Measurements from ENCODE around the gene PSME2. TPM values are rescaled to one million over a fixed set of nuclear protein-coding genes. Genes with fewer than 3 reads are reported as not detected.

The PSME2 gene
- total and polyA plus RNA-seq, 9 of the 15 experiments (the other 6 are each of a cell fraction or from before 2014, with no cell fraction given): 111 to 579 (median 159) TPM

GRCh38 chr14:24126939-24127338 is 19.5 kb downstream of the PSME2 start:
- Histone ChIP-seq H3K27ac (ENCODE audit: extremely low read depth, low read depth, low read length) (no peak overlapping the region), H3K9ac (ENCODE audit: insufficient read depth in 1 of 2, low read depth in 2 of 2, low read length in 2 of 2) (no peak overlapping the region), H3K4me2 (ENCODE audit: insufficient read depth, low read length) (no peak overlapping the region), H3K9me3 (replicated peaks; ENCODE audit: control insufficient read depth, insufficient read depth, low read depth, low read length) (no peaks in the 10 kb centered on the region), H2AFZ (ENCODE audit: low read depth, low read length) (no peak overlapping the region), H3K27me3 (ENCODE audit: control insufficient read depth in 2 of 2, insufficient read depth in 2 of 2, low read length in 2 of 2) (no peaks in the 10 kb centered on the region), H3K4me1 (replicated peaks in 1 of 2; ENCODE audit: control insufficient read depth in 2 of 2, insufficient read depth in 2 of 2, low read length in 2 of 2) (peaks cover 6 to 17% of the 10 kb centered on the region in 2 experiments; a peak in 4 of 5 replicates), H4K20me1 (replicated peaks; ENCODE audit: control insufficient read depth, insufficient read depth, low read length) (no peaks in the 10 kb centered on the region), H3K36me3 (ENCODE audit: control insufficient read depth, insufficient read depth, low read length) (peaks cover 12% of the 10 kb centered on the region; the same call in 2 of the 3 replicates), H3K4me3 (no peak overlapping the region), H3K79me2 (ENCODE audit: control insufficient read depth, insufficient read depth, low read length) (no peaks in the 10 kb centered on the region), H3K9me1 (ENCODE audit: control insufficient read depth, insufficient read depth, low read length) (no peaks in the 10 kb centered on the region)
- no peak for DNase-seq (ENCODE audit: extremely low read depth in 1 of 4, low spot score in 3 of 4)
- in situ Hi-C loops (cut with MboI) (no loop called here), intact Hi-C loops (cut with micrococcal nuclease) (no loop called here)
- FAIRE-seq: no peak
- BruUV-seq (replicated peaks): no TSS peak
- ChIA-PET CTCF (ENCODE audit: low intra/inter-chr PET ratio) (no interaction called here), POLR2A (interaction anchor here (0.6 to 4.2 kb wide), 2 partner anchors 11 to 14 kb away, joined by 3 to 38 read pairs; partner anchors contain the start of genes DCAF11, EMC9 and NRL)
- ATAC-seq: no peak
- TF ChIP-seq, protein P1, sequence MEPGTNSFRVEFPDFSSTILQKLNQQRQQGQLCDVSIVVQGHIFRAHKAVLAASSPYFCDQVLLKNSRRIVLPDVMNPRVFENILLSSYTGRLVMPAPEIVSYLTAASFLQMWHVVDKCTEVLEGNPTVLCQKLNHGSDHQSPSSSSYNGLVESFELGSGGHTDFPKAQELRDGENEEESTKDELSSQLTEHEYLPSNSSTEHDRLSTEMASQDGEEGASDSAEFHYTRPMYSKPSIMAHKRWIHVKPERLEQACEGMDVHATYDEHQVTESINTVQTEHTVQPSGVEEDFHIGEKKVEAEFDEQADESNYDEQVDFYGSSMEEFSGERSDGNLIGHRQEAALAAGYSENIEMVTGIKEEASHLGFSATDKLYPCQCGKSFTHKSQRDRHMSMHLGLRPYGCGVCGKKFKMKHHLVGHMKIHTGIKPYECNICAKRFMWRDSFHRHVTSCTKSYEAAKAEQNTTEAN (CRISPR knock-in tag; IDR thresholded peaks at IDR 0.05): no peak
- no peak for TF ChIP-seq MEF2D (tag; conservative IDR thresholded peaks at IDR 0.05; ENCODE audit: low read depth)
- no peak for TF ChIP-seq RAD51 (IDR thresholded peaks at IDR 0.05; ENCODE audit: borderline replicate concordance, low read depth)
- no peak for TF ChIP-seq CBX8 (IDR thresholded peaks at IDR 0.05; ENCODE audit: borderline replicate concordance, extremely low read depth, low read depth, low read length, poor library complexity, severe bottlenecking)
- no peak for TF ChIP-seq STAT5B (CRISPR knock-in tag; IDR thresholded peaks at IDR 0.05)
- TF ChIP-seq, protein P2, sequence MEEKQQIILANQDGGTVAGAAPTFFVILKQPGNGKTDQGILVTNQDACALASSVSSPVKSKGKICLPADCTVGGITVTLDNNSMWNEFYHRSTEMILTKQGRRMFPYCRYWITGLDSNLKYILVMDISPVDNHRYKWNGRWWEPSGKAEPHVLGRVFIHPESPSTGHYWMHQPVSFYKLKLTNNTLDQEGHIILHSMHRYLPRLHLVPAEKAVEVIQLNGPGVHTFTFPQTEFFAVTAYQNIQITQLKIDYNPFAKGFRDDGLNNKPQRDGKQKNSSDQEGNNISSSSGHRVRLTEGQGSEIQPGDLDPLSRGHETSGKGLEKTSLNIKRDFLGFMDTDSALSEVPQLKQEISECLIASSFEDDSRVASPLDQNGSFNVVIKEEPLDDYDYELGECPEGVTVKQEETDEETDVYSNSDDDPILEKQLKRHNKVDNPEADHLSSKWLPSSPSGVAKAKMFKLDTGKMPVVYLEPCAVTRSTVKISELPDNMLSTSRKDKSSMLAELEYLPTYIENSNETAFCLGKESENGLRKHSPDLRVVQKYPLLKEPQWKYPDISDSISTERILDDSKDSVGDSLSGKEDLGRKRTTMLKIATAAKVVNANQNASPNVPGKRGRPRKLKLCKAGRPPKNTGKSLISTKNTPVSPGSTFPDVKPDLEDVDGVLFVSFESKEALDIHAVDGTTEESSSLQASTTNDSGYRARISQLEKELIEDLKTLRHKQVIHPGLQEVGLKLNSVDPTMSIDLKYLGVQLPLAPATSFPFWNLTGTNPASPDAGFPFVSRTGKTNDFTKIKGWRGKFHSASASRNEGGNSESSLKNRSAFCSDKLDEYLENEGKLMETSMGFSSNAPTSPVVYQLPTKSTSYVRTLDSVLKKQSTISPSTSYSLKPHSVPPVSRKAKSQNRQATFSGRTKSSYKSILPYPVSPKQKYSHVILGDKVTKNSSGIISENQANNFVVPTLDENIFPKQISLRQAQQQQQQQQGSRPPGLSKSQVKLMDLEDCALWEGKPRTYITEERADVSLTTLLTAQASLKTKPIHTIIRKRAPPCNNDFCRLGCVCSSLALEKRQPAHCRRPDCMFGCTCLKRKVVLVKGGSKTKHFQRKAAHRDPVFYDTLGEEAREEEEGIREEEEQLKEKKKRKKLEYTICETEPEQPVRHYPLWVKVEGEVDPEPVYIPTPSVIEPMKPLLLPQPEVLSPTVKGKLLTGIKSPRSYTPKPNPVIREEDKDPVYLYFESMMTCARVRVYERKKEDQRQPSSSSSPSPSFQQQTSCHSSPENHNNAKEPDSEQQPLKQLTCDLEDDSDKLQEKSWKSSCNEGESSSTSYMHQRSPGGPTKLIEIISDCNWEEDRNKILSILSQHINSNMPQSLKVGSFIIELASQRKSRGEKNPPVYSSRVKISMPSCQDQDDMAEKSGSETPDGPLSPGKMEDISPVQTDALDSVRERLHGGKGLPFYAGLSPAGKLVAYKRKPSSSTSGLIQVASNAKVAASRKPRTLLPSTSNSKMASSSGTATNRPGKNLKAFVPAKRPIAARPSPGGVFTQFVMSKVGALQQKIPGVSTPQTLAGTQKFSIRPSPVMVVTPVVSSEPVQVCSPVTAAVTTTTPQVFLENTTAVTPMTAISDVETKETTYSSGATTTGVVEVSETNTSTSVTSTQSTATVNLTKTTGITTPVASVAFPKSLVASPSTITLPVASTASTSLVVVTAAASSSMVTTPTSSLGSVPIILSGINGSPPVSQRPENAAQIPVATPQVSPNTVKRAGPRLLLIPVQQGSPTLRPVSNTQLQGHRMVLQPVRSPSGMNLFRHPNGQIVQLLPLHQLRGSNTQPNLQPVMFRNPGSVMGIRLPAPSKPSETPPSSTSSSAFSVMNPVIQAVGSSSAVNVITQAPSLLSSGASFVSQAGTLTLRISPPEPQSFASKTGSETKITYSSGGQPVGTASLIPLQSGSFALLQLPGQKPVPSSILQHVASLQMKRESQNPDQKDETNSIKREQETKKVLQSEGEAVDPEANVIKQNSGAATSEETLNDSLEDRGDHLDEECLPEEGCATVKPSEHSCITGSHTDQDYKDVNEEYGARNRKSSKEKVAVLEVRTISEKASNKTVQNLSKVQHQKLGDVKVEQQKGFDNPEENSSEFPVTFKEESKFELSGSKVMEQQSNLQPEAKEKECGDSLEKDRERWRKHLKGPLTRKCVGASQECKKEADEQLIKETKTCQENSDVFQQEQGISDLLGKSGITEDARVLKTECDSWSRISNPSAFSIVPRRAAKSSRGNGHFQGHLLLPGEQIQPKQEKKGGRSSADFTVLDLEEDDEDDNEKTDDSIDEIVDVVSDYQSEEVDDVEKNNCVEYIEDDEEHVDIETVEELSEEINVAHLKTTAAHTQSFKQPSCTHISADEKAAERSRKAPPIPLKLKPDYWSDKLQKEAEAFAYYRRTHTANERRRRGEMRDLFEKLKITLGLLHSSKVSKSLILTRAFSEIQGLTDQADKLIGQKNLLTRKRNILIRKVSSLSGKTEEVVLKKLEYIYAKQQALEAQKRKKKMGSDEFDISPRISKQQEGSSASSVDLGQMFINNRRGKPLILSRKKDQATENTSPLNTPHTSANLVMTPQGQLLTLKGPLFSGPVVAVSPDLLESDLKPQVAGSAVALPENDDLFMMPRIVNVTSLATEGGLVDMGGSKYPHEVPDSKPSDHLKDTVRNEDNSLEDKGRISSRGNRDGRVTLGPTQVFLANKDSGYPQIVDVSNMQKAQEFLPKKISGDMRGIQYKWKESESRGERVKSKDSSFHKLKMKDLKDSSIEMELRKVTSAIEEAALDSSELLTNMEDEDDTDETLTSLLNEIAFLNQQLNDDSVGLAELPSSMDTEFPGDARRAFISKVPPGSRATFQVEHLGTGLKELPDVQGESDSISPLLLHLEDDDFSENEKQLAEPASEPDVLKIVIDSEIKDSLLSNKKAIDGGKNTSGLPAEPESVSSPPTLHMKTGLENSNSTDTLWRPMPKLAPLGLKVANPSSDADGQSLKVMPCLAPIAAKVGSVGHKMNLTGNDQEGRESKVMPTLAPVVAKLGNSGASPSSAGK (IDR thresholded peaks at IDR 0.05): no peak
- no peak for TF ChIP-seq ZNF75A (CRISPR knock-in tag; IDR thresholded peaks at IDR 0.05)

All from K562 (cell line).